ENCODE measurements around the gene BTBD8.
"Not testable (repeated sequence)": the region's sequence is repeated elsewhere in the genome, so short reads cannot be mapped to it uniquely, and the experiment has no call there.

BTBD8 gene

GRCh38 chr1:92080128-92080985 lies at the start of gene BTBD8:
TSS of gene BTBD8 (plus strand) at chr1:92080345. CDS start at chr1:92080572, 227 bp downstream.
- peak; percentile 19 for DNase-seq (ENCODE audit: low read depth)

GRCh38 chr1:92030656-92031107 lies 49.5 kb upstream of the BTBD8 start:
- peak; percentile 19 for DNase-seq (ENCODE audit: low read depth)

GRCh38 chr1:92031281-92032110 lies 48.6 kb upstream of the BTBD8 start:
- no peak for DNase-seq (ENCODE audit: low read depth)

GRCh38 chr1:92037400-92037799 lies 42.7 kb upstream of the BTBD8 start:
- no peak for DNase-seq (ENCODE audit: low read depth)

GRCh38 chr1:92038695-92039346 lies 41.3 kb upstream of the BTBD8 start:
- no peak for DNase-seq (ENCODE audit: low read depth)

GRCh38 chr1:92040971-92041370 lies 39.2 kb upstream of the BTBD8 start:
- DNase-seq (ENCODE audit: low read depth), result no peak

- DNase-seq (ENCODE audit: low read depth), result no peak
These were observed 36.5 kb upstream of the BTBD8 start for GRCh38 chr1:92043621-92044020.

GRCh38 chr1:92045766-92046495 lies 34.2 kb upstream of the BTBD8 start:
- DNase-seq (ENCODE audit: low read depth), result no peak

GRCh38 chr1:92051948-92052347 lies 28.2 kb upstream of the BTBD8 start:
- no peak for DNase-seq (ENCODE audit: low read depth)

- DNase-seq (ENCODE audit: low read depth), result no peak
These were observed 15.1 kb upstream of the BTBD8 start for GRCh38 chr1:92065042-92065441.

- DNase-seq (ENCODE audit: low read depth), result no peak
These were observed 13.8 kb upstream of the BTBD8 start for GRCh38 chr1:92066321-92066720.

GRCh38 chr1:92070892-92071291 lies 9.3 kb upstream of the BTBD8 start:
- DNase-seq (ENCODE audit: low read depth), result no peak

- DNase-seq (ENCODE audit: low read depth), result not testable (repeated sequence)
These were observed 5.7 kb upstream of the BTBD8 start for GRCh38 chr1:92074446-92074845.

GRCh38 chr1:92075311-92075710 lies 4.8 kb upstream of the BTBD8 start, which contains the start of gene SETSIP:
TSS of gene SETSIP (minus strand) at chr1:92075411. CDS start at chr1:92075411, 0 bp downstream.
- no peak for DNase-seq (ENCODE audit: low read depth)

- DNase-seq (ENCODE audit: low read depth), result no peak
These were observed 3.8 kb upstream of the BTBD8 start for GRCh38 chr1:92076363-92076762.

- DNase-seq (ENCODE audit: low read depth), result not testable (repeated sequence)
These were observed 2.1 kb upstream of the BTBD8 start for GRCh38 chr1:92078077-92078476.

- DNase-seq (ENCODE audit: low read depth), result no peak
These were observed 704 bp upstream of the BTBD8 start for GRCh38 chr1:92079441-92079840.

GRCh38 chr1:92081031-92081430 lies 886 bp downstream of the BTBD8 start:
- DNase-seq (ENCODE audit: low read depth), result no peak

- no peak for DNase-seq (ENCODE audit: low read depth)
These were observed 4.5 kb downstream of the BTBD8 start for GRCh38 chr1:92084651-92085050.

GRCh38 chr1:92085727-92086126 lies 5.6 kb downstream of the BTBD8 start:
- no peak for DNase-seq (ENCODE audit: low read depth)

- no peak for DNase-seq (ENCODE audit: low read depth)
These were observed 7.4 kb downstream of the BTBD8 start for GRCh38 chr1:92087542-92087941.

- no peak for DNase-seq (ENCODE audit: low read depth)
These were observed 11.5 kb downstream of the BTBD8 start for GRCh38 chr1:92091625-92092024.
